GM20431 (cell line): Measurements from ENCODE around the gene BANP.
"Not testable (repeated sequence)": the region's sequence is repeated elsewhere in the genome, so short reads cannot be mapped to it uniquely, and the experiment has no call there.

Source experiments
- in situ Hi-C: fragments of 300-500 bp; cut with MseI, MboI; formaldehyde crosslinking; loops from one replicate; pipeline ENCODE4 v1.15.0; 2020; ENCODE audit warnings: low sequenced_read_pairs; ENCODE audit not compliant: unreplicated experiment

Gene BANP

DNA sequence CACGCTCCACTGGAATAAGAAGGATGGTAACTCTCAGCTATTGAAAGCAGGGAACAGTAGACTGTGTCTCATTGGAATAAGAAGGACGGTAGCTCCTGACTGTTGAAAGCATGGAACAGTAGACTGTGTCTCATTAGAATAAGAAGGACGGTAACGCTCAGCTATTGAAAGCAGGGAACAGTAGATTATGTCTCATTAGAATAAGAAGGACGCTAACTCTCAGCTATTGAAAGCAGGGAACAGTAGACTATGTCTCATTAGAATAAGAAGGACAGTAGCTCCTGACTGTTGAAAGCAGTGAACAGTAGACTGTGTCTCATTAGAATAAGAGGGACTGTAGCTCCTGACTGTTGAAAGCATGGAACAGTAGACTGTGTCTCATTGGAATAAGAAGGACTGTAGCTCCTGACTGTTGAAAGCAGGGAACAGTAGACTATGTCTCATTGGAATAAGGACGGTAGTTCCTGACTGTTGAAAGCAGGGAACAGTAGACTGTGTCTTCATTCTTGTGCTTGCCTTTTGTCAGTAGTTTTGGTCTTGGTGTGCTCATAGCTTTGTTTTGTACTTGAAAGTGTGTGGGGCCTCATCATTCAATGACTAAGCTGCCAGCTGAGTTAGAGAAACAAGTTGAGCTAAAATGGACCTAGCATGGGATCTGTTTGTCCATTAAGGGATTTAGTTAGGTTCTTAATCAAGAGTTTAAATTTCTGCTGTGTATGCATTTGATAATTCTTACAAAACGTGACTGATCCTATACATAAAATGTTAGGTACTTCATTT is 58.5 kb downstream of the BANP start:
- in situ Hi-C loops = no loop called here

DNA sequence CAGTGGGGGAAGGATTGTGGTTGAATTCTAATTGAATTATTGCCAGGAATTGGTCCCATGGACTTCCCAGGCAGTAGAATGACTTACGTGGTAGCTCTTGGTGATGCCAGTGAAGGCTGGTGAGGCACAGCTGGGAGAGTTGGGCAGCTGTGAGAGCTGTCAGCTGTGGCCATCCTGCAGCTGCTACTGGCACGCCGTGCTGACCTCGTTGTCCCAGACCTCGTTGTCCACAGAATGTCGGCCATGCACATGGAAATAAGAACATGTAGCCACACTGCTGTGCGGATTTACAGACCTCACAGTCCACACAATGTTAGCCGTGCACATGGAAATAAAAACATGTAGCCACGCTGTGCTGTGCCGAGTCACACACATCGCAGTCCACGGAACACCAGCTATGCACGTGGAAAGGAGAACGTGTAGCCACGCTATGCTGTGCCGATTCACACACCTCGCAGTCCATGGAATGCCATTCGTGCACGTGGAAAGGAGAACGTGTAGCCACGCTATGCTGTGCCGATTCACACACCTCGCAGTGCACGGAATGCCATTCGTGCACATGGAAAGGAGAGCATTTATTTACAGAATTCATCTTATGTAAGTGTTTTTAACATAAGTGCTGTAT is 59.2 kb downstream of the BANP start:
- in situ Hi-C loops = no loop called here

DNA sequence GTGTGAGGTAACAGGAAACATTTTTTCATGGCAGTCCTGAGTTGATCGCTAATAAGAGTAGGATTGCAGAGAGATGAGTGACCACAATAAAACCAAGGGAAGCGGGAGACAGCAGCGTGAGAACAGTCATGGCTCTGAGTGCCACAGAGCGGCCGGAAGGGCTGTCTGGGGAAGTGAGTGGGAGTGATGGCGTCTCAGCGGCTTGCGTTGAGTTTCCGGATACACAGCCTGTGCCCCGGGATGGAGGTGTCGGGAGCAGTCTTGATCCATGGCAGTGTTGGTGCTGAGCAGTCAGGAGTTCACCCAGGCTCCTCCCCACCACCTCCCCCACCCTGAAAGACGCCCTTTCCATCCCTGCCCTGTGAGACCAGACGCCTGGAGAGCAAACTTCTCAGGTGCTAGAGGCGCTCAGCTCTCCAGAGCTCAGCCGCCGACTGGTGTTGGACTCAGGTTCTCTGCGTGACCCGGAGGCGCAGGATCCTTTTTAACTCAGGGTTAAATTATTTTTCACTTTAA is 59.8 kb downstream of the BANP start:
- in situ Hi-C loops = no loop called here

DNA sequence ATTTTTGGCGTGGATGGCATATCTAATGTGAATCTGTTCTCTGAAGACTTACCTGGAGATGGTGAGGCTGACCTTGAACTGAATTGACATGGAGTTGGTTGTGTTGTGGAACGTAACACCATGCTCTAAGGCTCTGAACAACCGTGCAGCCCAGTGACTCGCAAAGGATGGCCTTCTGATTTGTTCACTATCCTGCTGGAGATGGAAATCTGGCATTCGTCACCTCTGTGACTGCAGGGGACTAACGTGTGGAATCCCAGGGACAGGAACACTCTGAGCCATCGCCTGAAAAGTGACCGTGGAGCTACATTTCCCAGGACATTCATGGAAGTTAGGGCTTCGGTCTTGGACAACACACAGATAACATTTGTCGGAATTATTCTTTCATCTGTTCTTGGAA is 61.1 kb downstream of the BANP start:
- in situ Hi-C loops = no loop called here

DNA sequence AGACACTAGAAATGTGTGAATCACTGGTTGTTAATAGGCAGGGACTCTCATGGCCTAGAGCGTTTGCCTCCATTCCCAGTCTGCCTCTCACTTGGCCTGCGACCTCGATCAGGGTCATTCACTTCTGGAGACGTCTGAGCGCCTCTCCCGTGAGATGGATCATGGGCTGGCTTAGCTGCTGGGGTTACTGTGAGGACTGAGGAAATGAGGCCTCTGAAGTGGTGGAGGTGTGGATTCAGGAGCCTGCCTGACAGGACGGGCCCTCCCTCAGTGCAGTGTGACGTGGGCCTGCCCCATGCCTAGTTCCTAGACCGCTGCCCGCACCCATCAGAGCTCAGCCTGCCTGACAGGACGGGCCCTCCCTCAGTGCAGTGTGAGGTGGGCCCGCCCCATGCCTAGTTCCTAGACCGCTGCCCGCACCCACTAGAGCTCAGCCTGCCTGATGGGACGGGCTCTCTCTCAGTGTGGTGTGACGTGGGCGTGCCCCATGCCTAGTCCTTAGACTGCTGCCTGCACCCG is 61.9 kb downstream of the BANP start:
- in situ Hi-C loops = no loop called here

DNA sequence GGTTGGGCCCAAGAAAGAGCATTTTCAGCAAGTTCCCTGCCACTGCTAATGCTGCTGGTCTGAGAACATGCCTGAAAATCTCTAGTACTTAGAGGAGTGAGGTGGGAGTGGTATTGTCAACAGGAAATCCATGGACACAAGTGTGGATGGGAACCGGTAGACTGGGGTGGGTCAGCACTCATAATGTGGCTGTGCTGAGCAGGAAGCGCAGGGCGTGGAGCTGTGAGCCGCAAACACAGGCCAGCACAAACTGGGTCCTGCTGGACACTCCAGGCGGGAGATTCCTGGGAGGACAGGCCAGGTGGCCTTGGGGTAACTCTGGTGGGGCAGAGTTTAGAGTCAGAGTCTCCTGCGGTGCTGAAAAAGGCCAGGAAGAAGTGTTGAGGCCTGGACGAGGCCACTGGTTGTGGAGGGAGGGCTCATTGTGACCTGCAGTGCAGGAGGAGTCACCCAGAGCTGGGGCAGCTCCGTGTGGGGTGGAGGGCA is 62.6 kb downstream of the BANP start:
- in situ Hi-C loops = no loop called here

DNA sequence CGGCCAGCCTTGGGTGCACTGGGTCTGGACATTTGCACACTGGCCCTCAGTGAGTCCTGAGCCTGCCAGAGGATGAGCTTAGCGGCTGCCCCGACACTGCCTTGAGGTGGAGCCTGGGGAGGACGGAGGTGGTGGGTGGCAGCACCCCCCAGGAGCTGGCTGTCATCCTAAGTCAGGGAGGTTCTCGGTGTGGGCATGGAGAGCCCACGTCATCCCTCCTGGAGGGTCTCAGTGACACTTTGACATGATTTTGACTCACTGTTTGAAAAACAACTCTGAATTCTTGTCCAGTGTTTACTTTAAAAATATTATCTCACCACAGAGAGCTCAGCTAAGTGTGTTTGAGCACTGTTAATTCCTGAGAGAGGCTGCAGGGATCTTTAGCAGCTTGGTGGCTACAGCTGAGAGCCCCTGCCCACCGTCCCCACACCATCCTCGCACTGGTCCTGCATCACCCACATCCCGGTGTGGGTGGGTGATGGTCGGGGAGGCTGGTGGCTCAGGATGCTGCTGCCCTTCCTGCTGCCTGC is 63.1 kb downstream of the BANP start:
- in situ Hi-C loops = no loop called here

DNA sequence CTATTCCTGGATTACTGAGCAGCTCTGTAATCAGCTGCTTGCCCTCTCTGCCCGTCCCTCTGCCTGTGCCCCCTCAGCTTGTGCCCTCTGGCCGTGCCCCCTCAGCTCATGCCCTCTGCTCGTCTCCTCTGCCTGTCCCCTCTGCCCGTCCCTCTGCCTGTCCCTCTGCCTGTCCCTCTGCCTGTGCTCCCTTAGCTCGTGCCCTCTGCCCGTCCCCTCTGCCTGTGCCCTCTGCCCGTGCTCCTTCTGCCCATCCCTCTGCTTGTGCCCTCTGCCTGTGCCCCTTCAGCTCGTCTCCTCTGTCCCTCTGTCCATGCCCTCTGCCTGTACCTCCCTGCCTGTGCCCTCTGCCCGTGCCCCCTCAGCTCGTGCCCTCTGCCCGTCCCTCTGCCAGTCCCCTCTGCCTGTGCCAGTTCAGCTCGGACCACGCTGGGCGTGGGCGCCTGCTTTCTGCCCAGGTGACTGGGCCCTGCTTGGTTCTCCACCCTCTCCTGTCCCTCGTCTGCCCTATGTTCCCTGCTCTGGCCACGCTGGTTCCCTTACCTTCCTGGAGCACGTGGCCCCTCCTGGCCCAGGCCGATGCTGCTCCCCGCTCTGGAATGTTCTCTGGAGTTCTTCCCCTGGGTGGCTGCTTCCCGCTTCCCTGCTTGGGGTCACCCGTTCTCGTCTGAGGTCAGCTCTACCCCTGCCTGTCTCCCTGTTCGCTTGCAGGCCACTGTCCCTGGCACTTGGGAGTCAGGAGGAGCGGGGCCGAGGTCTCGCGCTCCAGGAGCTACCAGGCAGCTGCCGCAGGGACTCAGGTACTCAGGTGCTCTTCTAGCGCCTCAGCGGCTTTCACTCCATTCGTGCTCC is 63.9 kb downstream of the BANP start:
- in situ Hi-C loops = no loop called here

DNA sequence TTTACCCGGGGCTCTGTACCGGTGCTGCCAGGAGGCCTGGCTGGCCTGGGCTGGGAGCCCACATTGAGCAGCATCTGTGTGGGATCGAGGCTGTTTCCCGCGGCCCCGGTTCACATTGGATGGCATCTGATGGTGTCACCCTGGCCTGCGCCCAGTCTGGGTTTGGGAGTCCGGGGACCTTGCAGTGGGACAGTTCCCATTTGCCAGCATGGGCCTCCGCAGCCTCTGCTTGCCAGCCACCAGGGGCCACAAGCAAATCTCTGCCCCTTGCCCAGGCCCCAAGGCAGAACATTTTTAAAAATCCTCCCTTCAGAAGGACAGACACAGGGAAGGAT is 64.5 kb downstream of the BANP start:
- in situ Hi-C loops = no loop called here

DNA sequence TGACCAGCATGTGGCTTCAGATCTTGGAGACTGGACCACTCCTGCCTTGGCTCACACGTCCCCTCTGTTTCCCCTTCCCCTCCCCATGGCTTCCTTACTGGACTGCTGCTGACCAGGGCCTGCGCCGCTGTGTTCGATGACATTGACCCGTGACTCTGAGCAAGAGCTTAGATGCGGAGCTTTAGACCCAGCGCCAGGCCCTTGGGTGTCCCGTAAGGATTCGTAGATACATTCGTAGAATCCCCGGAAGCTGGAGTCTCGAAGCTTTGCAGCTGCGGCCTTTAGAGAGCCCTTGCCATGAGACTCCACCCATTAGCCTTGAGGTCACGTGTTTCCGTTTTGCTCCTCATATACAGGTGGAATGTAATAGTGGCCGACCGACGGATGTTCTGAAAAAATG is 65.2 kb downstream of the BANP start:
- in situ Hi-C loops = not testable (repeated sequence)

DNA sequence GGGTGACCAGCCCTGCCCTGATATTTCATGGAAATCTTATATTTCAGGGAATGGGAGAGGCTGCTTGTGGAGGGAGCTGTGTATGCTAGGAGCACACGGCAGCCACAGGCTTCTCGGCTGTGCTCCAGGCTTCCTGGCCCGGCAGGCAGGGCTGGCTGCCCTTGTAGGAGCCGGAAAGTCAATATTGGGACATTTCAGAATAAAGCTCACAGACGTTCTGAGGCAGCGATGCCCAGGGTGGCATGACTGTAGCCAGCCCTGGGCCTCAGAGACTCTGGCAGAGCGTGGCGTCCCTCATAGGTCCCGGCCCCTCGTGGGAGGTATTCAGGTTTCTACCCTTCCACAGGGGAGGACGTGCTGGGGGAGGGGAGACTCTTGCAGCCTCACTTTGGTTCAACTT is 65.7 kb downstream of the BANP start:
- in situ Hi-C loops = no loop called here

DNA sequence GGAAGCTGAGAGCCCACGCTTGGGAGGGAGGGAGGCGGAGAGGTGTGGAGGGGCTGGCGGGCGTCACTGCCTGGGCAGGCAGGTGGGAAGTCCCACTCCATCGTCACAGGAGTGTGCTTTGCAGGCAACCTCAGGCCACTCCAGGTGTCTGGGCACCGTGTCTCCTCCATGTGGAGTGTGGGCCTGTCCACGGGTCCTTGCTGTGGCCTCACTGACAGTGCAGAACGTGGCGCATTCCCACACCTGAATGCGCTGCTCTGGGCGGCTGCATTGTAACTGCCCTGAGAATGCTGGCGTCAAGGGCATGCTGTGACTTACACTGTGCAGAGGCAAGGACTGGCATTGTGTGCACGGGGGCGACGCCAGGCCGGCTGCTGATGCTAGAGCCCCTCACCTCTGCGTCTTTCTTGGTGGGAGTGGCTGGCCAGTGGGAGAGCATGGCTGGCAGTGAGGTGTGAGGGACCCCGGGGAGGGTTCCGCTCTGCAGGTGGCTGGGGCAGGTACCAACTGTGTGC is 66.4 kb downstream of the BANP start:
- in situ Hi-C loops = no loop called here

DNA sequence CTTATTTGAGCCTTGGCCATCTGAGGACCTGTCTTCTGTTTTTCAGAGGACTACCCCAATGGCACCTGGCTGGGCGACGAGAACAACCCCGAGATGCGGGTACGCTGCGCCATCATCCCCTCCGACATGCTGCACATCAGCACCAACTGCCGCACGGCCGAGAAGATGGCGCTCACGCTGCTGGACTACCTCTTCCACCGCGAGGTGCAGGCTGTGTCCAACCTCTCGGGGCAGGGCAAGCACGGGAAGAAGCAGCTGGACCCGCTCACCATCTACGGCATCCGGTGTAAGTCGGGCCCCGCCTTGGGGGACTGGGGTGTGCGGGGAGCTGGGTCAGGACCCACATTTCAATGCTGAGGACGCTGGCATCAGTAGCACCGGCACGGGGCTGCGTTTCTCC is 67.1 kb downstream of the BANP start:
- in situ Hi-C loops = not testable (repeated sequence)

DNA sequence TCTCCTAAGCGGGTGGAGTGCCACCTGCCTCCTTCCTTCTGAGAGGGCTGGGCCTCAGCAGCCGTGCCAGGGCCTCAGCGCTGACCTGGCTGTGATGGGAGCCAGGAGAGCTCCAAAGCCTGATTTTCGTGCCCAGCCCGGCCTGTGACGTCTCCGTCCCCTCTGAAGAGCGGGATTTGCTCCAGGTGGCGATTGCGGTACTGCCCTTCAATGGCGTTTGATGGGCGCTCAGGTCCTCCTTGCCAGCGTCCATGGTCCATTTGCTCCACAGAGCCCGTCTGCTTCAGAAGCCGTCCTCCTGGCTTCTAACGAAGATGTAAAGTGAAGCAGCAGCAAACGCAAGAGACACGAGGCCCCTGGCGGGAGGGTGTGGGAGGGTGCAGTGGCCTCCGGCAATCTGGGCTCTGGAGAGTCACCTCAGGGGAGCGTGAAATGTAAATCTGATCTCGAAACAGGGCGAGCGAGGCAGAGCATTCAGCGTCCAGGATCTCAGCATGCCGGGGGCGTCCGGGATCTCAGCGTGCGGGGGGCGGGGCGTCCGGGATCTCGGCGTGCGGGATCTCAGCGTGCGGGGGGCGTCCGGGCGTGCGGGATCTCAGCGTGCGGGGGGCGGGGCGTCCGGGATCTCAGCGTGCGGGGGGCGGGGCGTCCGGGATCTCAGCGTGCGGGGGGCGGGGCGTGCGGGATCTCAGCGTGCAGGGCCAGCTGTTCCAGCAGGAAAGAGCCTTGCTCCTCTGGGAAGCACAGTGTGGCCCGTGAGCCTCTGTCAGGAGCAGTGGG is 68.0 kb downstream of the BANP start:
- in situ Hi-C loops = not testable (repeated sequence)

DNA sequence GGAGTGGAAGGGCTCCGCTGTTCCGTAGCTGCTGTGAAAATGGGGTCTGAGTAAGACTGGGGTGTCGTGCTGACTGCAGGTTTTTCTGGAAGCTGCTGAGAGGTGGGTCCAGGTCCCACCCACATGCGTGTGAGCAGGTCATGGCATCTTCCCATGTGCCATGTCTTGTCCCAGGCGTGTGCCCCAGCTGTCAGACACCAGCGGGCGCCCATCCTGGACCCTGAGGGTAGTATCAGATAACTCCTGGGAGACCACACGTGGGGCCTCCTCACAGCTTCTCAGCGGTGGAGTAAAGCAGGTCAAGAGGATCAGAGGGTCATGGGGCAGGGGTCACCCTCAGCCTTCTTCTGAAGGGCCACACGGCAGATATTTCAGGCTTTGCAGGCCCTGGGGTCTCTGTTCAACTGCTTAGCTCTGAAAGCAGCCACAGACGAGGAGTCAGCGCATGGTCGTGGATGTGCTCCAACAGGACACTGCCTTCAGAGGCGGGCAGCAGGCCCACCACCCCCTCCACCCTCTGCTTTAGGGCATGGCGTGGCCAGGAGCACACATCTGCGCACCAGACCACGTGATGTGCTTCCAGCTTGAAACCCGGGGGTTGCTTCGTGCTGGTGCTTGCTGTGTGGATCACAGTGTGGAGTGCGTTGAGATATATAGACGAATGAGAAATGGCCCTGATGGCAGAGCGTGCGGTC is 68.7 kb downstream of the BANP start:
- in situ Hi-C loops = no loop called here

DNA sequence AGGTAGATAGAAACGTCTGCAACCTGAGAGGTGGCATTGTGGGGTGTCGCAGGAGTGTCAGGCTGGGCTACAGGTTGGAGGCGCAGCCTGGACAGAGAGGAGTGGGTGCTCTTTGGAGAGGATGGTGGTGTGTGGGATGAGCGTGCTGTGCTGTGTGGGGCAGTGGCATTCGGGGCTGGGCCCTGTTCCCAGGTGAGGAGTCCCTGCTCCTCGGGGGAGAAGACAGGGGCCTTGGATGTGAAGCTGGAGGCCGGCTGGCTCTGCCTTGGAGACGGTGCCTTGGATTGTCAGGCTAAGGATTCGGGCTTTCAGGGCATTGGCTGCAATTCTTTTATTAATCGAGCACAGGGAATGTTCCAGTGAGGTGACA is 69.3 kb downstream of the BANP start:
- in situ Hi-C loops = no loop called here

DNA sequence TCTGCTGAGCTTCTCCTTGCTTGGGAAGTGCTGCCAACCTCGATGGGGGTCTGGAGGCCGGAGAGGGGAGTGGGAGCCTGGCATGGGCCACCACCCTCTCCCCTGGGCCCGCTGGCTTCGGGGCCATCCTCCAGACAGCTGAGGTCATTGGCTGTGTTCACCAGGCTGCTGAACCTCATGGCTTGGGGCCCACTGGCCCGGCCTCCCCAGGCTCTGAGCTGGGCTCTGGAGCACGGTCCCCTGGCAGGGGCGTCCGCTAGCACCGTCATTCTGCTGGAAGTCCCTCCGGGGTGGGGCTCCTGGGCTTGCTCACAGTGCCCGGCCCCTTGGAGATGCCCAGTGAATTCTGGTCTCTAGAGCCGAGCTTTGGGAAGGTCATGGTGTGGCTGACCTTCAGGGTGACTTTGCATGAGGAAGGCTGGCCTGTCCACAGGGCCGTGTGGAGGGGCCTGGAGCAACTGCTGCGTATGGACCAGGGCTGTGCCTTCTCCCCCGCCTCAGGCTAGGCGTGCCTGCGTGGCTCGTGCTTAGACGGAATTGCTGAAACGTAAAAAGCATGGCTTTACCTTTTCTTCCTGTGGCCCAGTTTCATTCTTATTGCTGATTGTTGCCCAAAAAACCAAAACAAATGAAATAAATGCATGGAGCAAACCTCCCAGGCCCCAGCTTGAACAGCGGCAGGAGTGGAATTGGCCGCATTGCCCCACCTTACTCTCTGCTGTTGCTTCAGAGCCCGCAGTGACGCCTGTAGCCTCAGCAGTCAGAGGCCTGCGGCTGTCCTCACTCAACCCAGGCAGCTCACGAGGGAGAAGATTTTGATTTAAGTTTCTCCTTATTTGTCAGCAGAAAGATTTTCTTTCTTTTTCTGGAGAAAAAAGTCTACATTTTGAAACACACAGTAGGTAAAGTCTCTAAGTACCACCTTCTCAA is 70.1 kb downstream of the BANP start:
- in situ Hi-C loops = not testable (repeated sequence)
